ENCODE results near the gene CDAN1.
"Not testable (repeated sequence)": the region's sequence is repeated elsewhere in the genome, so short reads cannot be mapped to it uniquely, and the experiment has no call there.

Gene CDAN1

DNA sequence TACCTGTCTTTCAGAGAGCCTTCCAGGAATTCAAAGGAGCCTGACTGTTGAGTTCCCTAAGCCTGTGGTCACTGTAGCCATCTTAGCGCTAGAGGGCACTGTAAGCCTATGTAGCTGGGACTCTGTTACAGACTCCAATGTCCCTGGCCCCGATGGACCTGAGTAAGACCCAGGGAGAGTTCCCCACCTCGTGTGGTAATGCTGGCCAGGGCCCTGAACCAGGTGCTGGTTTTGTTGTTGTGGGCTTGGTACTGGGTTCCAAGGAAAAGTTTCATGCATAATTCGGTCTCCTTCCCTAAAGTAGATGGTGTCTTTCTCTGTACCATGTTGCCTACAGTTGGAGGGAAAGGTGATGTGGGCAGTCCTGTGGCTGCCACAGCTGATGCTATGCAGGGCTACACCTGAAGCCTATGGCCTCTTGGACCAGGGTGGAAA is 32.4 kb downstream of the CDAN1 start:
- DNase-seq = peak; percentile 67

DNA sequence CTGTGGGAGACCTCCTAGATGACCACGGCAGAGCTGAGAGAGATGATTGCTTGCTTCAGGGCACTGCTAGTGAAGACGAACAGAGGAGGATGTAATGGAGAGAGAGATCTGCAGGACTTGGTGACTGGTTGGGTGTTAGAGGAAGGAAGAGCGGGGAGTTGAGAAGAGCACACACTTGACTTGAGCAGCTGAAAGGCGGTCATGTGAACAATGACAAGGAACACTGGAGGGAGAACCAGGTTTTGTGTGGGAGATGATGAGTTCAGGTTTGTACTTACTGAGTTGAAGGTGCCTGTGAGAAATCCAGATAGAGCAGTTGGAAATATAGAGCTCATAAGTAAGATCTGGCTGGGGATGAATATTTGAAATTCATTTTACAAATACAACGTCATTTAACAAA is 40.3 kb downstream of the CDAN1 start:
- DNase-seq = no peak

DNA sequence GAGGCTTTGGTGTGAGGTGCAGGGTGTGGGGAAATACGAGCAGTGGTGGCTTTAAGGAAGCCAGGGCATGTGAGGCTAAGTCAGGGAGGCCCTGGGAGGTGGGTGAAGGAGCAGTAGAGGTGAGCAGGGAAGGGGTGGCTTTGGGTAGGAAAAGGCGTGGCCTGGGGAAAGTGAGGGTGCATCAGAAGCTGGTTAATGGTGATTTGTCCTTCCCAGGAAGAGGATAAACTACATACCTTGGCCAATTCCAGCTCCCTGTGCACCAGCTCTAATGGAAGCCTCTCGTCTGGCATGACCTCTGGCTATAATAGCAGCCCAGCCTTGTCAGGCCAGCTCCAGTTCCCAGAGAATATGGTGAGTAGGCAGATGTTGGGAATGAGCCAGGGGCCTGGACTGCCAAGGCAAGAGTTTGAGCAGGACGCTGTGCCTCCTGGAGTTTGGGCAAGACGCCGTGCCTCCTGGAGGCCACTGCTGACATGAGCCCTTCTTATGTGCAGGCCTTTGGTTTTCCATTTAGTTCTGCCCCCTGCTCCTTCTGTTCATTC is 41.3 kb downstream of the CDAN1 start:
- no peak for DNase-seq

DNA sequence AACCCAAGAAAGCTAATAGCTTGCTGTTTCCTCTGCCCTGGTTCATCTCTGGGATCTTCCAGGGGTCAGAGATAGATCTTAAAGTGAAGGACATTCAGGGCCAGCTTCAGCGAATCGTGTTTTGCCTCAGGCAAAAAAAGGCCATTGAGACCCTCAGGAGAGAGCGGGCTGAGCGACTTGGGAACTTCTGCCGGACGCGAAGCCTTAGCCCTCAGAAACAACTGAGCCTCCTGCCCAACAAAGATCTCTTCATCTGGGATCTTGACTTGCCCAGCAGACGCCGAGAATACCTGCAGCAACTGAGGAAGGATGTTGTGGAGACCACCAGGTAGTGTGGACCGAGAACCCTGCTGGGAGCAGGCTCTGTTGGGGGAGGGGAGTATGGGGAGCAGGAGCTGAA is 42.5 kb downstream of the CDAN1 start:
- DNase-seq = no peak

DNA sequence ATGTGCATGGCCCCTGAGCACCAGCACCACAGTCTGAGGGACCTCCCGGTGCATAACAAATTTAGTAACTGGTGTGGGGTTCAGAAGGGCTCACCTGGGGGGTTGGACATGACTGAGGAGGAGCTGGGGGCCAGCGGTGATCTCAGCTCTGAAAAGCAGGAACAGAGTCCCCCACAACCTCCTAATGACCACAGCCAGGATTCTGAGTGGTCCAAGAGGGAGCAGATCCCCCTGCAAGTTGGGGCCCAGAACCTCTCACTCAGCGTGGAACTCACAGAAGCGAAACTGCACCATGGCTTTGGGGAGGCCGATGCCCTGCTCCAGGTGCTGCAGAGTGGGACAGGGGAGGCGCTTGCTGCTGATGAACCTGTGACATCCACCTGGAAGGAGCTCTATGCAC is 43.0 kb downstream of the CDAN1 start:
- no peak for DNase-seq

DNA sequence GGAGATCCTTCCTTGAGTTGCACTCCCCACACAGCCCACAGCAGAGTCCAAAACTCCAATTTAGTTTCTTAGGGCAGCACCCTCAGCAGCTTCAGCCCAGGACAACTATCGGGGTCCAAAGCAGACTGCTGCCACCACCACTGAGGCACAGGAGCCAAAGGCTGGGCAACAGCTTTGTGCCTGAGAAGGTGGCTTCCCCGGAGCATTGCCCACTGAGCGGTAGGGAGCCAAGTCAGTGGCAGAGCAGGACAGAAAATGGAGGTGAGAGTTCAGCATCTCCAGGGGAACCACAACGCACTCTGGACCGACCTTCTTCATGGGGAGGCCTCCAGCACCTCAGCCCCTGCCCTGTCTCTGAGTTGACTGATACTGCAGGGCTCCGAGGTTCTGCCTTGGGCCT is 43.4 kb downstream of the CDAN1 start:
- no peak for DNase-seq

DNA sequence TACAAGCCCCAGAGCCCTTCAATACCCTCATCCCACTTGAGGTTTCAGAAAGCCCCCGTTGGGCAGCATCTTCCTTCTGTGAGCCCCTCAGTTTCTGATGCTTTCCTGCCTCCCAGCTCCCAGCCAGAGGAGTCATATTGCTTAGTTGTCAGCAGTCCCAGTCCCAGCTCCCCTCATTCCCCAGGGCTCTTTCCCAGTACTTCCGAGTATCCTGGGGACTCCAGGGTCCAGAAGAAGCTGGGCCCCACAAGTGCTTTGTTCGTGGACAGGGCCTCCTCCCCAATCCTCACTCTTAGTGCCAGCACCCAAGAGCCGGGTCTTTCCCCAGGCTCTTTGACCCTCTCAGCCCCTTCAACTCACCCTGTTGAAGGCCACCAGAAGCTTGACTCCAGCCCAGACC is 43.9 kb downstream of the CDAN1 start:
- DNase-seq = no peak

DNA sequence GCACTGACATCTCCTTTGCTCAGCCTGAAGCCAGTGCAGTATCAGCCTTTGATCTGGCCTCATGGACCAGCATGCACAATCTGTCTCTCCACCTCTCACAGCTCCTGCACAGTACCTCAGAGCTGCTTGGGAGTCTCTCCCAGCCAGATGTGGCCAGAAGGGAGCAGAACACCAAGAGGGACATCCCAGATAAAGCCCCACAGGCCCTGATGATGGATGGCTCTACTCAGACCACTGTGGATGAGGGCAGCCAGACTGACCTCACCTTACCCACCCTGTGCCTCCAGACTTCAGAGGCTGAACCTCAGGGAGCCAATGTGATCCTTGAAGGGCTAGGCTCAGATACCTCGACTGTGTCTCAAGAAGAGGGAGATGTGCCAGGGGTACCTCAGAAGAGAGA is 44.4 kb downstream of the CDAN1 start:
- no peak for DNase-seq

DNA sequence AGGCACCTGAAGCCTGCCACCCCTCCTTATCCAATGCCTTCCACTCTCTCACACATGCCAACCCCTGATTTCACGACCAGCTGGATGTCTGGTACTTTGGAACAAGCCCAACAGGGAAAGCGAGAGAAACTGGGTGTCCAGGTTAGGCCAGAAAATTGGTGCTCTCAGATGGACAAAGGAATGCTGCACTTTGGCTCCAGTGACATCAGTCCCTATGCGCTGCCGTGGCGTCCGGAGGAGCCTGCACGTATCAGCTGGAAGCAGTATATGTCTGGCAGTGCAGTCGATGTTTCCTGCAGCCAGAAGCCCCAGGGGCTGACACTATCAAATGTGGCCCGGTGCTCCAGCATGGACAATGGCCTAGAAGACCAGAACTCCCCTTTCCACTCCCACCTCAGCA is 45.2 kb downstream of the CDAN1 start:
- no peak for DNase-seq

DNA sequence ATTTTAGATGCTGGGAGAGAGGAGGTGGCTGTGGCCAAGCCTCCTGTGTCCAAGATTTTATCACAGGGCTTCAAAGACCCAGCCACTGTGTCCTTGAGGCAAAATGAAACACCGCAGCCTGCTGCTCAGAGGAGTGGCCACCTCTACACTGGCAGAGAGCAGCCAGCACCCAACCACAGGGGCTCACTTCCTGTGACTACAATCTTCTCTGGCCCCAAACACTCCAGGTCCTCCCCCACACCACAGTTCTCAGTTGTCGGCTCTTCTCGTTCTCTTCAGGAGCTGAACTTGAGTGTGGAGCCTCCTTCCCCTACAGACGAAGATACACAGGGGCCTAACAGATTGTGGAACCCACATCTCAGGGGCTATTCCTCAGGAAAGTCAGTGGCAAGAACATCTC is 45.6 kb downstream of the CDAN1 start:
- no peak for DNase-seq

DNA sequence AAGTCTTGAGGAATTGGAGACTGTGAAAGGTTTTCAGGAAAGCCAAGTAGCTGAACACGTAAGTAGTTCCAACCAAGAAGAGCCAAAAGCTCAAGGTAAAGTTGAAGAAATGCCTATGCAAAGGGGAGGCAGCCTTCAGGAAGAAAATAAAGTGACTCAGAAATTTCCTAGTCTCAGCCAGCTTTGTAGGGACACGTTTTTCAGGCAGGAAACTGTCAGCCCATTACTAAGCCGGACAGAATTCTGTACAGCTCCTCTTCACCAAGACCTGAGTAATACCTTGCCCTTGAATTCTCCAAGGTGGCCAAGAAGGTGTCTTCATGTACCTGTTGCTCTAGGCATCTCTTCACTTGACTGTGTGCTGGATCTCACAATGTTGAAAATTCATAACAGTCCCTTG is 48.6 kb downstream of the CDAN1 start:
- DNase-seq = no peak

DNA sequence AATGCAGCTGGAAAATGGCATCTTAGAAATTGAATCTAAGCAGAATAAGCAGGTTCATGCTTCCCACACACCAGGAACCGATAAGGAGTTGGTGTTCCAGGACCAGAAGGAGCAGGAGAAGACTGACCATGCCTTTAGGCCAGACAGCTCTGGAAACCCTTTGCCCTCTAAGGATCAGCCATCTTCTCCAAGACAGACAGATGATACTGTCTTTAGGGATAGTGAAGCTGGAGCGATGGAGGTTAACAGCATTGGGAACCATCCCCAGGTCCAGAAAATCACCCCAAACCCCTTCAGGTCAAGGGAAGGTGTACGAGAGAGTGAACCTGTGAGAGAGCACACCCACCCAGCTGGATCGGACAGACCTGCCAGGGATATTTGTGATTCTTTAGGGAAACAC is 49.2 kb downstream of the CDAN1 start:
- no peak for DNase-seq

DNA sequence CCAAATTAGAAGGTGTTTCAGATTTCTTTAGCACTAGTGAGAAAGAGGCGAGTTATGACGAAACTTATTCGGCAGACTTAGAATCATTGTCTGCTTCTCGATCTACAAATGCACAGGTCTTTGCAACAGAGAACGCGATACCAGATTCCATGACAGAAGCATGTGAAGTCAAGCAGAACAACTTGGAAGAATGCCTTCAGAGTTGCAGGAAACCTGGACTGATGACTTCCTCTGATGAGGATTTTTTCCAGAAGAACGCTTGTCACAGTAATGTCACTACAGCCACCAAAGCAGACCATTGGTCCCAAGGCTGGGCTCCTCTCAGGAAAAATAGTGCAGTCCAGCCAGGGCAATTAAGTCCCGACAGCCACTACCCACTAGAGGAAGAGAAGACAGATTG is 50.6 kb downstream of the CDAN1 start:
- DNase-seq = no peak

DNA sequence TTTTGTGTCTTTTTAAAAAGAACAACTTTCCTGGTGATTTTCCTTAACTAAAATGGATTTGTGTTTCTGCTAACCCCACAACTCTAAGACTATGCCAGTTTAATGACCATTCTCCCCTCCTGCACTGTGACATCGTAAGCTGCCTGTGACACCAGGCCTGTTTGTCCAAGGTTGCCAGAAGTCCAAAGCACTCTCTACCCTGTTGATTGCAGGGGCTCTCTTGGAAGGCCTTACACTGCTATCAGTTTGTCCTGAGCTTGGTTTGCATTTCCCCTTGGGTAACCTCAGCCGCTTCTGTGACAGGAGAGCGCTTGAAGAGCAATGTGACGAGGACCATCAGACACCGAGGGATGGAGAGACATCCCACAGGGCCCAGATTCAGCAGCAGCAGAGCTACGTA is 55.8 kb downstream of the CDAN1 start:
- no peak for DNase-seq

DNA sequence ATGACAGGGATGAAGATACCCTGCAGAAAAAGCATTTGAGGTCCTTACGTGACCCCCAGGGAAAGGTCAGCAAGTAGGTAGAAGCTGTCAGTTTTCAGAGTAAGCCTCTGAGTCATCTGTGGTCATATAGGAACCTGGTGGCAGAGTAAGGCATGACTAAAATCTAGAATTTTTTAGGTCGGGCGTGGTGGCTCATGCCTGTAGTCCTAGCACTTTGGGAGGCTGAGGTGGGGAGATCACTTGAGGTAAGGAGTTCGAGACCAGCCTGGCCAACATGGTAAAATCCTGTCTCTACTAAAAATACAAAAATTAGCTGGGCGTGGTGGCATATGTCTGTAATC is 56.8 kb downstream of the CDAN1 start:
- DNase-seq = not testable (repeated sequence)

DNA sequence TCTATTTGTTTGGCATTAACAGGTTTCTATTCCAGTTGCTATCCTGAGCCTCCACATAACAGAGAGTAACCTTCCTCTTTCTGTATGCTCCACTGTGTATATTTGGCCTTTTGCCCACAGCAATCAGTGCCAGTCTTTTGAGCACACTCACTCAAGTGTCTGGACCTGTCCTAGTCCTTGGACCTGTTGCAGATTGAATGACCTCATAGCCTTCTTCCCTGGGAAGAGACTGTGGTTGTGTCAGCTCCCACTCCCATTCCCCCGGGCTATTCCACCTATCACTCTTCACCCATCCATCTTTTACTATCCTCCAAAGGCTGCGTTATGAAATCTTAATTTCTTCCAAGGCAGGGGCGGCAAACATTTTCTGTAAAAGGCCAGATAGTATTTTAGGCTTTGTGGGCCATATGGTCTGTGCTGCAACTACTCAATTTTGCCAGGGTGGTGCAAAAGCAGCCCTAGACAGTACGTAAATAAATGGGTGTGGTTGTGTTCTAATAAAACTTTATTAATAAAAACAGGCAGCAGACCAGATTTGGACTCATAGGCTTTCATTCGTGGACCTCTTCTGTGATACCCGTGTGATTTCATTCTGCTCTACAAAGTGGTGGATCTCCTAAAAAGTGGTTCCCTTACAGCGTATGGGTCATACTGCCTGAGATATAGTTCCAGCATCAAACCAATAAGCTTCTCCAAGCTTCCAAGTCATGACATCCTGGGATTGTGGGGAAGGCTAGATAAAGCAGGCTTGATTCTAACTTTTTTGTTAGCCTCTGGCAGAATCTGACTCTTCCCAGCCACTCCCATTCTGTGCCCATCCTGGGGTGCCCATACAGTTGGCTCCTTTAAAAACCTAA is 57.4 kb downstream of the CDAN1 start:
- no peak for DNase-seq

DNA sequence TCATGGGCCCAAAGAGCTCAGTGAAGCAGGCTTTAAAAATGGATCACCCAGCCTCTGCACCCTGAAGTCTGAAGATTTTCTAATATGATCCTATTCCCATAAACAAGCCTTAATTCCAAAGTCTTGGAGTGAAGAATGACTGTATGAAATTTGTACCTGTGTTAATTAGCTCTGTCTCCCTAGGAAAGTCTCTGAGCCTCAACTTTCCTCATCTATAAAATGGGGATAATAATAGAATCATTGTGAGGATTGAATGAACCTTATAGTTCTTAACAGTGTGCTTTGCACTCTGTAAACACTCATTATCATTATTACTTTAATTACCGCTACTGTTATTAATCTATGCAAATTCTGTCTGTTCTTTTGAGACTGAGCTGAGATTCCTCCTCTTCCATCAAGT is 61.9 kb downstream of the CDAN1 start:
- no peak for DNase-seq

DNA sequence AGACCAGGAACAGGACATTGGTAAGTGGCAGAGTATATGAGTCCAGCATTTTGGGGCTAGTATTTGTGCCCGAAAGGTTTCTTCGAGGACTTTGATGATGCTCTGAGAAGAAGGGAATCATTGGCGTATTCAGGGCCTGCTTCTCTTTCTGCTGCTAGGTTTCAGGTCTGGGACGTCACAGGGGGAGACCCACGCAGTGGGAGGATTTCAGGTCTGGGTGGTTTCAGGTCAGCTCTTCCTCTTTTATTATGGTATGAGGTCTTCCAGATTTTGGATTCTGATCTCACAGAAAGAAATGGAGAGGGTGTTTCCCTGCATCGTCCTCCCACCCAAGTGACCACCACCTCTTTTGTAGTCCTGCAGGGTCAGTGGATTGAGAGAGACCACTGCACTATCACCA is 62.5 kb downstream of the CDAN1 start:
- no peak for DNase-seq
